T-helper 22 cell (primary cell): ENCODE data around the gene BMP7.
"Not testable (repeated sequence)": the region's sequence is repeated elsewhere in the genome, so short reads cannot be mapped to it uniquely, and the experiment has no call there.

ENCODE experiments used
- DNase-seq: peaks from one replicate; pipeline ENCODE4 v3.0.0-alpha.2; 2020; ENCODE audit warnings: low read depth

Gene BMP7

GRCh38 chr20:57265336-57265996, 975 bp downstream of the BMP7 start:
- DNase-seq: no peak

GRCh38 chr20:57264908-57265335, 1.5 kb downstream of the BMP7 start:
- not testable (repeated sequence) for DNase-seq

- DNase-seq: no peak
These were observed 2.3 kb downstream of the BMP7 start for GRCh38 chr20:57263801-57264792.

GRCh38 chr20:57262784-57263609, 3.4 kb downstream of the BMP7 start:
- no peak for DNase-seq

DNA sequence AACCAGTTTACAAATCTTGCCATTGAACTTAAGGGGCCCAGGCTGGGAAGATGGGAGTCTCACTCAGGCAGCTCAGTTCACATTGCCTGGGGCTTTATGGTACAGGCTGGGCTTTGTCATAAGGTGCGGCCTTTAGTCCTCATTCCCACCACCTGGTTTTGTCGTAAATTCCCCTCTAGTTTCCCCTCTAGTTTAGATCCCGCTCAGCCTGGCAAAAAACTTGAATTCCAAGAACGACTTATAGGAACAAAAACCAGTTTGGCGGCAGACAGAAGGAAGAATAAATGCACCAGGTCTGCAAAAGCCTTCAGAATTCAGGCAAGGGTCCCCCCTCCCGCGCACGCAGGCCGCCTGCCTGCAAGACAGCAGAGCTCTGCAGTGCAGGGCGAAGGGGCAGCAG, 4.1 kb downstream of the BMP7 start:
- DNase-seq: no peak

GRCh38 chr20:57261457-57262251, 4.8 kb downstream of the BMP7 start:
- DNase-seq: no peak

DNA sequence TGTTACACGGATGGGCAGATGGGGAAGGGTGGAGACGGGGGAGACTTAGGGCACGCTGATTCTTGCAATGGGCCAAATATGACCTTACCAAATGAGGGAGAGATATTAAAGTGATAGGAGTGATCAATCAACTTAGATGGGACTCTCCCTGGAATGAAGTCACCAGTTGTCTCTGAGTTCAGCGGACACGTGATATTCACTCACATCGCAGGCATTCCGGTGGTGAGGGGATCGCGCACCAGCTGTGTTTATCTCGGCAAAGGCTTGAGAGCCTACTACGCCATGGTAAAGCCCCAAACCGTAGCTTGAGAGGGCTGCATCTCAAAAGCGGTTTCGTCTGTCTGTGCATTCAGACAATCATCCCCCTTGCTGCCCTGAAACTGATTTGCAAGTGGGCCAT, 5.5 kb downstream of the BMP7 start:
- DNase-seq: no peak

- DNase-seq: no peak
These were observed 6.2 kb downstream of the BMP7 start for GRCh38 chr20:57259938-57260921.

- no peak for DNase-seq
These were observed 7.1 kb downstream of the BMP7 start for GRCh38 chr20:57259121-57259937.

DNA sequence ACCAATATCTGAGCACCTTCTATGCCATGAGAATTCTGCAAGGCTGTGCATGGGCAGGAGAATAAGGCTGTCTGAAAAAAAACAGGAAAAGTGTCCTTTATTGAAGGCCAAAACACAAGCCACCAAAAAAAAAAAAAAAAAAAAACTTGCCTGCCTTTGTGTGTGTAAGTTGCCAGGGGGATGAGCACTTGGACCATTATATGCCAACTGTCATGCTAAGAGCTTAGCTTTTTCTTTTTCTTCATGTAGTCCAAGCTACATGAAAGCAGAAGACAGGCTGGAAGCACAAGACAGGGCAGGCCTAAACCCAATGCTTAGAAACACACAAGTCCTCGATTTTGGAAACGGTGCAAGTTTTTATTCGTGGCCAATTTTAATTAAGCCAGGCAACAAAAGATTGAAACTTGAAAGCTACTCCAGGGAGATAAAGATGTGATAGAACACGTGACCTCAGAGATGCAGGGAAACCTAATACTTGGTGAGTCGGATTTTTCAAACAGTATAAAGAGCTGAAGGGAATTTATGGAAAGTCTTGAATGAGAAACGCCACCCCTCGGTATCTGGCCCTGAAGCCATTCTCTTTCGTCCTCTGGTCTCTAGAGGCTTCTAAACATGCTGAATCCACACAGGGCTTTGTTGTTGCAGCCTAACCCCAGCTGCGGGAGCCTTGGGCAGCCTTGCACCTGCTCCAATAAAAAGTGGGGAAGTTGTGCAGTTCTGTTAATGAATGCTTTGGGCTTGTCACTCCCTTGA, 8.6 kb downstream of the BMP7 start:
- no peak for DNase-seq

GRCh38 chr20:57256908-57257307, 9.5 kb downstream of the BMP7 start:
- DNase-seq: no peak

DNA sequence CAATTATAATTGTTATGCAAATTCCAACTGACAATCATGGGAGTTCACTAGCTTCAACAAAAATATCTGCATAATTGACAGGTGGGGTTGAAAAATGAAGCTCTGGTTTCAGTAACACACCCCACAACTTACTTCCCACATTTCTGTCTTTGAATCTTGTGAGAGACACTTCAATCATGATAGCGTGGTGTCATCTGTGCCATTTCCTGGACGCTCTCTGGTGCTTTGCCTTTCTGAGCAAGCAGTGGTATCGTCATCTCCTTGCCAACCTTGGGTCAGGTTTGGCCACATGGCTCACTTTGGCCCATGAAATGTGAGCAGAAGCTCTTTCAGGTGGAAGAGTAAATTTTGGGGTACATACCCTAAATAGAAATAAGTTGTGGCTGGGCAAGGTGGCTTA, 10.2 kb downstream of the BMP7 start:
- no peak for DNase-seq

- no peak for DNase-seq
These were observed 11.3 kb downstream of the BMP7 start for GRCh38 chr20:57255183-57255582.

DNA sequence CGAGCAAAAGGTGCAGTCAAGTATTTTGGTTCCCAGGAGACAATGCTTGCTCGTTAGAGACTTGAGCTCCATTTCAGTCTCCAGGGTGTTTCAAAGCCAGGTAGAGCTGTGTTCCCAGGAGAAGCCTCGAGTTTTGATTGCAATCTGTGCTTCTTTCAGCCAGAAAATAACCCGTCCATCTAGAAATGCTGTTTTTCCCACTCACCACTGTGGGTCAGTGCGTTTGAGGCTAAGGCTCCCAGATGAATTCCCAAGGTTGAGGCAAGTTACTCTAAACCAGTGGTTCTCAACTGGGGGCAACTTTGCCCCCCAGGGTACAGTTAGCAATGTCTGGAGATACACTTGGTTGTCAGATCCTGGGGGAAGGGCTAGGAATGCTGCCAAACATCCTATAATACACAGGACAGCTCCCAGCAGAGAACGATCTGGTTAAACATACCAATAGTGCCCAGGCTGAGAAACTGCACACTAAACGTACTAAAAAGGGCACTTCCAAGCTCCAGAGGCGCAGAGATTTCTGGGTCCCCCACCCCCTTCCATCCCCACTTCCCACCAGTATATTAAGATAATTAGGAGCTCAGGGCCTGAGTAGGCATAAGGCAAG, 13.8 kb downstream of the BMP7 start:
- DNase-seq: no peak

DNA sequence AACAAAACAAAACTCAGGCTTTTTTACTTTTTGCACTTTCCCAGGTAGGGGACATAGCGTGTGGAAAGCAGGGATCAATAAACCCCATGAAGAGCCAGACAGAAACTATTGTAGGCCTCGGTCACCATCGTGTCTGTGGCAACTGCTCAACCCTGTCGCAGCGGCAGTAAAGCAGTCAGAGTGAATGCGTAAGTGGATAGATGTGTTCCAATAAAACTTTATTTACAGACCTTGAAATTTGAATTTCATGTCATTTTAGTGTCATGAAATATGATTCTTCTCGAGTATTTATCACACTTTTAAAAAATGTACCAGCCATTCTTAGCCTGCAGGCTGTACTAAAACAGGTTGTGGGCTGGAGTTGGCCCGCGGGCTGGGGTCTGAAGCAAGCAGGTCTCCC, 14.5 kb downstream of the BMP7 start:
- DNase-seq: no peak

DNA sequence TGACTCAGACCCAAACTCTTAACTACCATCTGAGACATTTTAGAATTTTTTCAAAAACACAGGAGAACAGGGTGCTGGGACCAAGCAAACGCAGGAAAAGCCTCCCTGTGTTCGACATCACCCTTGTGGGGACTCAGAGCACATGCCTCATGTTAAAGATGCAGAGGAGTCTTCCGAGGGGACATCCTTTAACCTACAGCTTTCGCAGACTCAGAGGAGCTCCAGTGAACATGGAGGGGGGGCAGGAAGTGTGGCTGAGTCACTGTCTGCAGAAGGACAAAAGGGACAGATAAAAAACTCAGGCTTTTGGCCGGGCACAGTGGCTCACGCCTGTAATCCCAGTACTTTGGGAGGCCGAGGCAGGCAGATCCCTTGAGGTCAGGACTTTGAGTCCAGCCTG, 15.1 kb downstream of the BMP7 start:
- no peak for DNase-seq

DNA sequence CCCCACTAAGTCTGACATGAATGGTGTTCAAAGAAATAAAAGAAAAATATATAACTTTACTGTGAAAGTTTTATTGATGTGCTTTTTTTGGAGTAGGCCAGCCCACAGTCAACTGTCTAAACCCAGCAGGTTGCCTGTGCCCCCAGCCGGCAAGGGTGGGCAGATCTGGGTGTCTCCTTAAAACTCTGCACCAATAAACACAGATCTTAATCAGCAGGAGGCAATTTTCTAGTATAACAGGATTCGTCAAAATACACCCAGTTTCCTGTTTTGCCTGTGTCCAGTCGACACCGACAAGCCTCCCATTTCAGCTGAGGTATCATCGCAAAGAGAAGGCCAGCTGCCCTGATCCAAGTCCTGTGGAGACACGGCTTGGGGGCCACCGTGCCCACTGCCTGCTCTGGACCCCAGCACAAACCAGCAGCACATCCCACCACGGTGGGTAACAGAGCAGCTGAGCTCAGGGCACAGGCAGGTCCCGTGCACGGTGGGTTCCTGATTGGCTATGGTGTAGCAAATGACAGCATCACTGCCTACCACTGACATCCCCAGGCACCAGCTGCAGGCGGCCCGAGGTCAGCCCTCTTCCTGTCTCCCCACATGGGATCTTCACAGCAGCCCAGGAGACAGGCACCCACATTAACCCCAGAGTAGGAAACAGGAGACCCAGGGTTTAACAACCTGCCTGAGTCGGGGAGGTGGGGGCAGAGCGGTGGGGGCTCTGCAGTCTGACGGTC, 15.7 kb downstream of the BMP7 start:
- DNase-seq: no peak

DNA sequence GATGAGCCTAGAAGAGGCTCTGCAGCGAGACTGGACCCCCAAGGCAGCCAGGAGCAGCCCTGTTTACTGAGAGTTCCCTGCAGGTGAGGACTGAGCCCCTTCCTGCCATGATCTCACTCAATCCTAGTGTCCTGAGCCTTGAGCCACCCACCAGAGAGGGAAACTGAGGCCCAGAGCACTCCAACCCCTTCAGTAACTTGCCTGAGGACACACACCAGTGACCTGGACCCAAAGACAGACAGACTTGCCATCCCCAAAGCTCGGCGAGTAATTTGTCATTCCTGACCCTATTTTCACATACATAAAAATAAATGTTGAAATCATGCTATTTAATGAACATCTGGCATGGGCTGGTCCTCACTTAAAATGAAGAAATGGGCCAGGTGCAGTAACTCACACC, 16.7 kb downstream of the BMP7 start:
- no peak for DNase-seq
